Fibroblast of lung (primary cell): Measurements from ENCODE around the gene FGD4. TPM values are rescaled to one million over a fixed set of nuclear protein-coding genes. Genes with fewer than 3 reads are reported as not detected.

ENCODE experiments used
- DNase-seq, 2 donors: peaks; one replicate each; pipeline versions ENCODE4 v3.0.0 to v3.0.0-alpha.2; 2010; ENCODE audit warnings: low read depth in 2 of 2
- H2AFZ ChIP-seq: 2 replicates; pipeline ENCODE4 v1.5.1; 2012; ENCODE audit warnings: low read length, control low read depth, inconsistent platforms
- H3K27ac ChIP-seq: 2 replicates; pipeline ENCODE4 v1.5.1; 2011; ENCODE audit warnings: low read length, control low read depth; ENCODE audit not compliant: insufficient read depth
- H3K27me3 ChIP-seq: 2 replicates; pipeline ENCODE4 v1.5.1; 2011; ENCODE audit warnings: mild to moderate bottlenecking, low read length; ENCODE audit not compliant: control insufficient read depth, insufficient read depth
- H3K36me3 ChIP-seq: 2 replicates; pipeline ENCODE4 v1.5.1; 2011; ENCODE audit warnings: low read length; ENCODE audit not compliant: control insufficient read depth, insufficient read depth
- H3K4me1 ChIP-seq: 2 replicates; pipeline ENCODE4 v1.5.1; 2011; ENCODE audit warnings: low read length; ENCODE audit not compliant: control insufficient read depth, insufficient read depth; ENCODE audit errors: extremely low read depth
- H3K4me2 ChIP-seq: 2 replicates; pipeline ENCODE4 v1.5.1; 2011; ENCODE audit warnings: low read length, control low read depth; ENCODE audit not compliant: insufficient read depth; ENCODE audit errors: extremely low read depth
- H3K4me3 ChIP-seq, 4 experiments: fragments of 200-600 bp in 1 of 4; sonication (generic) in 1 of 4; replicated peaks in 1 of 4; 2 replicates each; pipeline ENCODE4 v1.5.1; 2011 to 2016; ENCODE audit warnings: low read length in 4 of 4, low read depth in 3 of 4, mild to moderate bottlenecking in 3 of 4, control low read depth in 2 of 4, inconsistent platforms in 1 of 4, mixed read lengths in 1 of 4; ENCODE audit not compliant: insufficient read depth in 1 of 4; ENCODE audit errors: control extremely low read depth in 1 of 4
- H3K79me2 ChIP-seq: 2 replicates; pipeline ENCODE4 v1.5.1; 2012; ENCODE audit warnings: mild to moderate bottlenecking, low read length, inconsistent platforms; ENCODE audit not compliant: control insufficient read depth, insufficient read depth
- H3K9ac ChIP-seq: 2 replicates; pipeline ENCODE4 v1.5.1; 2011; ENCODE audit warnings: mild to moderate bottlenecking, low read length, control low read depth; ENCODE audit not compliant: insufficient read depth
- H3K9me3 ChIP-seq: 2 replicates; pipeline ENCODE4 v1.5.1; 2012; ENCODE audit warnings: low read depth, low read length; ENCODE audit not compliant: control insufficient read depth, insufficient read depth
- H4K20me1 ChIP-seq: 2 replicates; pipeline ENCODE4 v1.5.1; 2011; ENCODE audit warnings: low read length; ENCODE audit not compliant: control insufficient read depth, insufficient read depth; ENCODE audit errors: extremely low read depth
- CTCF ChIP-seq, 2 donors: IDR thresholded peaks in 1 of 2; conservative IDR thresholded peaks in 1 of 2; 1 replicate in 1 of 2; 2 replicates in 1 of 2; pipeline ENCODE4 v1.5.1; 2011 to 2012; ENCODE audit warnings: low read length in 2 of 2, control low read depth in 1 of 2, inconsistent platforms in 1 of 2, low read depth in 1 of 2, mild to moderate bottlenecking in 1 of 2
- EZH2 ChIP-seq: IDR thresholded peaks from 2 replicates; pipeline ENCODE4 v1.5.1; 2012; ENCODE audit warnings: low read length, control low read depth, mild to moderate bottlenecking; ENCODE audit errors: missing control alignments
- polyA plus RNA-seq, 2 donors: library from polyadenylated mRNA; depleted of rRNA in 1 of 2; stranded (reverse) in 1 of 2; unstranded in 1 of 2; fragments of >200 nt; gene quantifications; 2 replicates each; pipeline ENCODE4 v1.2.1, GENCODE V29; 2011 to 2012; ENCODE audit warnings: missing spikeins in 1 of 2
- total RNA-seq: library from RNA; depleted of rRNA; stranded (reverse); fragments of >200 nt; gene quantifications from 2 replicates; pipeline ENCODE4 v1.2.1, GENCODE V29; 2014

Gene FGD4
- total and polyA plus RNA-seq, 2 donors (not counting 1 experiment from before 2014, with no cell fraction given), result 7.6 to 12.2 TPM

- Histone ChIP-seq H3K27me3 (no peaks in the 10 kb centered on the region), H3K27ac (no peak overlapping the region), H3K9me3 (no peaks in the 10 kb centered on the region), H3K79me2 (no peaks in the 10 kb centered on the region), H2AFZ (no peak overlapping the region), H3K4me2 (no peak overlapping the region), H3K4me1 (peaks cover 10% of the 10 kb centered on the region), H3K4me3 (no peak overlapping the region), H3K36me3 (no peaks in the 10 kb centered on the region), H4K20me1 (no peaks in the 10 kb centered on the region), H3K9ac (no peak overlapping the region)
- peak in 1 of 2 donors; percentile 17 for DNase-seq
- TF ChIP-seq CTCF (conservative IDR thresholded peaks at IDR 0.05 in 1 of 2, IDR thresholded peaks at IDR 0.05 in 1 of 2; ENCODE audit: low read depth in 1 of 2, low read length in 2 of 2) (no peak), EZH2 (no peak)
Observed at GRCh38 chr12:32545413-32545980, 146.1 kb downstream of the FGD4 start.

GRCh38 chr12:32546272-32546671 lies 146.9 kb downstream of the FGD4 start:
- Histone ChIP-seq H2AFZ (no peak overlapping the region), H3K4me3 (no peak overlapping the region), H3K27me3 (no peaks in the 10 kb centered on the region), H3K9me3 (no peaks in the 10 kb centered on the region), H3K36me3 (no peaks in the 10 kb centered on the region), H3K4me2 (no peak overlapping the region), H3K4me1 (peaks cover 10% of the 10 kb centered on the region), H4K20me1 (no peaks in the 10 kb centered on the region), H3K27ac (no peak overlapping the region), H3K79me2 (no peaks in the 10 kb centered on the region), H3K9ac (no peak overlapping the region)
- no peak for DNase-seq
- no peak for TF ChIP-seq EZH2
- no peak for TF ChIP-seq CTCF (conservative IDR thresholded peaks at IDR 0.05 in 1 of 2, IDR thresholded peaks at IDR 0.05 in 1 of 2; ENCODE audit: low read depth in 1 of 2, low read length in 2 of 2)

GRCh38 chr12:32548691-32549281 lies 149.4 kb downstream of the FGD4 start:
- Histone ChIP-seq H2AFZ (no peak overlapping the region), H3K9ac (no peak overlapping the region), H3K27ac (peak overlapping the region; percentile 58), H3K4me2 (peak overlapping the region; percentile 65), H3K4me3 (no peak overlapping the region), H4K20me1 (no peaks in the 10 kb centered on the region), H3K36me3 (no peaks in the 10 kb centered on the region), H3K79me2 (no peaks in the 10 kb centered on the region), H3K9me3 (no peaks in the 10 kb centered on the region), H3K27me3 (no peaks in the 10 kb centered on the region), H3K4me1 (peaks cover 10% of the 10 kb centered on the region)
- TF ChIP-seq CTCF (conservative IDR thresholded peaks at IDR 0.05 in 1 of 2, IDR thresholded peaks at IDR 0.05 in 1 of 2; ENCODE audit: low read depth in 1 of 2, low read length in 2 of 2) (no peak), EZH2 (no peak)
- DNase-seq, result peak; percentile 93 to 97
